ENCODE results near the gene RCAN2. TPM values are rescaled to one million over a fixed set of nuclear protein-coding genes. Genes with fewer than 3 reads are reported as not detected.

RCAN2 gene
- total and polyA plus RNA-seq, 10 donors, result 2.4 to 15.7 (median 7.2) TPM

- no peak overlapping the region for H3K27ac ChIP-seq
- WGBS, 5 donors, result 83 to 97% (median 86%) methylated on average over 3 of the region's 3 CpGs
- no peaks in the 10 kb centered on the region for H3K27me3 ChIP-seq (replicated peaks in 1 of 7)
- H3K36me3 ChIP-seq, result no peaks in the 10 kb centered on the region
- peaks cover 0 to 23% (median 17%) of the 10 kb centered on the region in 8 donors for H3K9me3 ChIP-seq
- intact Hi-C loops (cut with DNase I; ENCODE audit: low total_unique reads), result no loop called here
- TF ChIP-seq POLR2A (IDR thresholded peaks at IDR 0.05) (no peak), POLR2AphosphoS5 (IDR thresholded peaks at IDR 0.05) (no peak), CTCF (IDR thresholded peaks at IDR 0.05 in 8 of 11, conservative IDR thresholded peaks at IDR 0.05 in 3 of 11) (no peak)
- DNase-seq, result no peak
- H3K4me3 ChIP-seq, result no peak overlapping the region
- H3K4me1 ChIP-seq, result no peaks in the 10 kb centered on the region
These were observed 38.8 kb downstream of the RCAN2 start for GRCh38 chr6:46452312-46452917.

GRCh38 chr6:46451343-46451742, 39.9 kb downstream of the RCAN2 start:
- Histone ChIP-seq H3K27me3 (replicated peaks in 1 of 7) (no peaks in the 10 kb centered on the region), H3K9me3 (peaks cover 0 to 33% (median 25%) of the 10 kb centered on the region in 8 donors), H3K4me1 (no peaks in the 10 kb centered on the region), H3K36me3 (no peaks in the 10 kb centered on the region), H3K27ac (no peak overlapping the region), H3K4me3 (no peak overlapping the region)
- DNase-seq, result no peak
- intact Hi-C loops (cut with DNase I; ENCODE audit: low total_unique reads), result no loop called here
- WGBS, 5 donors, result 53 to 68% (median 65%) methylated on average over 4 of the region's 4 CpGs
- TF ChIP-seq POLR2AphosphoS5 (IDR thresholded peaks at IDR 0.05) (no peak), POLR2A (IDR thresholded peaks at IDR 0.05) (no peak), CTCF (IDR thresholded peaks at IDR 0.05 in 8 of 11, conservative IDR thresholded peaks at IDR 0.05 in 3 of 11) (no peak)

DNA sequence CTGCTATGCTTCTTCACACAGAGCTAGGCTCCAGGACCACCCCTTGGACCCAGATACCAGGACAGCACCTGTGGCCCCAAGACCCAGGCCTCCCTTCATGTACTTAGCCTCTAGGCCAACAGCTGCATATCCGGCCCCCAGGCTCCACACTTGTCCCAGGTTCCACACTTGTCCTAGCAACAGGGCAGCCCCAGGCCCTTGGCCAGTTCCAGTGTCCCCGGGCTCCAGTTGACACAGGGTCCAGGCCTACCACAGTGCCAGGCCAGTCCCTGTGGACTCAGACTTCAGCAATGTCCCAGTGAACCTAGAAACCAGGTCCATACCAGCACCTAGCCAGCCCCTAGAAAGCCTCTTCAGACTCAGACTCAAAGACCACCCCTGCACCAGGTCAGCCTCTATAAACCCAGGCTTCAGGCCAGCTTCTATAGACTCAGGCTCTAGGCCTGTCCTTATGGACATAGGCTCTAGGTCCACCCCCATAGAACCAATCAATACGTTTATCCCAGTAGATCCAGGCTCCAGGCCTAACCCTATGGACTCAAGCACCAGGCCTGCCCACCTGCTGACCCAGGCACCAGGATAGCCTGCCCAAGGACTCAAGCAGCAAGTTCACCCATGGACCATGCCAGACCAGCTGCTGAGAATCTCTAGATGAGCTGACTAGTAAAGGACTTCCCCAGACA, 46.3 kb downstream of the RCAN2 start:
- no peaks in the 10 kb centered on the region for H3K36me3 ChIP-seq
- no peak overlapping the region for H3K4me3 ChIP-seq
- TF ChIP-seq POLR2AphosphoS5 (IDR thresholded peaks at IDR 0.05) (no peak), CTCF (IDR thresholded peaks at IDR 0.05 in 8 of 11, conservative IDR thresholded peaks at IDR 0.05 in 3 of 11) (no peak)
- DNase-seq, result no peak
- 77 to 93% (median 86%) methylated on average over 1 to 3 of the region's 3 CpGs for WGBS, 5 donors
- H3K27ac ChIP-seq, result no peak overlapping the region
- peaks cover 0 to 47% (median 35%) of the 10 kb centered on the region in 8 donors for H3K9me3 ChIP-seq
- H3K4me1 ChIP-seq, result no peaks in the 10 kb centered on the region
- intact Hi-C loops (cut with DNase I; ENCODE audit: low total_unique reads), result no loop called here
- peaks cover 0 to 7% (median 0%) of the 10 kb centered on the region in 7 donors for H3K27me3 ChIP-seq (replicated peaks in 1 of 7)

DNA sequence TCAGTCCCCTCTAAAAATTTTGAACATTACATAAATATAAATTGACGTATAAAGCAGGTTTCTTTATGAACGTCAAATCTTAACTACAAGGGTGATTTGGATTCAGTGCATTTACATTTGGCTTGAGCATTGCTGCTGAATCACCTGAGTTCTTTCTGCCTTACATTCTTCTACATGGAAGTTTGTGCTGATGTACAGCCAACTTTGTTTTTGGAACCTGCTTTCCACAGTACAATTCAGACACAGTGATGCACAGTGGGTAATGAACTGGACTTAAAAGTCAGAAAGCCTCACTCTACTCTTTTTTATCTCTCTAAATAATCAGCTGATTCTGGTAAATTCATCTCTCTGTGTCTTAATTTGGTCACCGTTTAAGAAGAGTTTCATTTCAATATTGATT, 47.6 kb downstream of the RCAN2 start:
- H3K4me1 ChIP-seq, result no peaks in the 10 kb centered on the region
- WGBS, 5 donors, result 89 to 95% (median 92%) methylated on average over 3 of the region's 3 CpGs

More for the DNA sequence above, 47.6 kb downstream of the RCAN2 start:
- Histone ChIP-seq H3K27me3 (replicated peaks in 1 of 7) (peaks cover 0 to 7% (median 0%) of the 10 kb centered on the region in 7 donors), H3K27ac (no peak overlapping the region), H3K9me3 (peaks cover 0 to 36% (median 23%) of the 10 kb centered on the region in 8 donors), H3K4me3 (no peak overlapping the region), H3K36me3 (no peaks in the 10 kb centered on the region)
- no peak for TF ChIP-seq POLR2AphosphoS5 (IDR thresholded peaks at IDR 0.05)
- TF ChIP-seq CTCF (IDR thresholded peaks at IDR 0.05 in 8 of 11, conservative IDR thresholded peaks at IDR 0.05 in 3 of 11), result no peak
- TF ChIP-seq POLR2A (IDR thresholded peaks at IDR 0.05), result no peak
- intact Hi-C loops (cut with DNase I; ENCODE audit: low total_unique reads), result no loop called here
- DNase-seq, result no peak
